Measurements from ENCODE around the gene ACVRL1.
A peak's percentile ranks its signal among the peaks of the same experiment; 100 is the strongest.

The ACVRL1 gene

GRCh38 chr12:51944608-51945233 is 37.4 kb downstream of the ACVRL1 start:
- DNase-seq = no peak

GRCh38 chr12:51947246-51947996 is 40.1 kb downstream of the ACVRL1 start:
- no peak for DNase-seq

- no peak for DNase-seq
Measured at GRCh38 chr12:51948066-51948465, 40.8 kb downstream of the ACVRL1 start.

- no peak for DNase-seq
Measured at GRCh38 chr12:51949342-51950030, 42.2 kb downstream of the ACVRL1 start.

- no peak for DNase-seq
Measured at GRCh38 chr12:51950682-51951198, 43.4 kb downstream of the ACVRL1 start.

- peak in 13 of 14 donors; percentile 20 to 94 (median 75) for DNase-seq
Measured at GRCh38 chr12:51951199-51951842, 44.0 kb downstream of the ACVRL1 start, which contains the start of gene ACVR1B. Gene ACVR1B, plus strand, starts transcription at chr12:51951699. Its CDS starts 45 bp downstream, at chr12:51951744.

GRCh38 chr12:51951843-51952722 is 44.8 kb downstream of the ACVRL1 start:
- DNase-seq = peak in 7 of 14 donors; percentile 11 to 62 (median 37)

GRCh38 chr12:51953089-51953488 is 45.8 kb downstream of the ACVRL1 start:
- DNase-seq = peak in 2 of 14 donors; percentile 6 to 48

- DNase-seq = peak in 1 of 14 donors; percentile 7
Measured at GRCh38 chr12:51953864-51954263, 46.6 kb downstream of the ACVRL1 start.

- peak in 1 of 14 donors; percentile 36 for DNase-seq
Measured at GRCh38 chr12:51954561-51955361, 47.5 kb downstream of the ACVRL1 start.

GRCh38 chr12:51955702-51956101 is 48.4 kb downstream of the ACVRL1 start:
- DNase-seq = no peak

GRCh38 chr12:51958542-51958941 is 51.2 kb downstream of the ACVRL1 start:
- DNase-seq = no peak

GRCh38 chr12:51959211-51959610 is 51.9 kb downstream of the ACVRL1 start:
- DNase-seq = no peak

GRCh38 chr12:51959921-51960320 is 52.6 kb downstream of the ACVRL1 start:
- no peak for DNase-seq

- DNase-seq = no peak
Measured at GRCh38 chr12:51960488-51960887, 53.2 kb downstream of the ACVRL1 start.

GRCh38 chr12:51960890-51961289 is 53.6 kb downstream of the ACVRL1 start:
- no peak for DNase-seq

- DNase-seq = no peak
Measured at GRCh38 chr12:51961834-51962233, 54.5 kb downstream of the ACVRL1 start.

- DNase-seq = no peak
Measured at GRCh38 chr12:51962737-51963136, 55.4 kb downstream of the ACVRL1 start.

- no peak for DNase-seq
Measured at GRCh38 chr12:51963477-51963876, 56.2 kb downstream of the ACVRL1 start.

- DNase-seq = no peak
Measured at GRCh38 chr12:51969643-51970042, 62.3 kb downstream of the ACVRL1 start.

All from C1 segment of cervical spinal cord (tissue), 14 donors.